COLO668 (cell line): Measurements from ENCODE around the gene CFAP20DC.
"Not testable (repeated sequence)": the region's sequence is repeated elsewhere in the genome, so short reads cannot be mapped to it uniquely, and the experiment has no call there.

Experiments
- DNase-seq: peaks from one replicate; lab custom pipeline; 2025; ENCODE audit not compliant: unreplicated experiment; lab: John Stamatoyannopoulos, UW

CFAP20DC gene

GRCh38 chr3:59049671-59050331 is at the start of gene CFAP20DC:
CFAP20DC (minus strand) TSS chr3:59050025; CDS start chr3:59049631, 394 bp downstream.
- peak; percentile 96 for DNase-seq

GRCh38 chr3:59098516-59098915 is 48.7 kb upstream of the CFAP20DC start:
- not testable (repeated sequence) for DNase-seq

GRCh38 chr3:59094446-59094845 is 44.6 kb upstream of the CFAP20DC start:
- no peak for DNase-seq

GRCh38 chr3:59093521-59093920 is 43.7 kb upstream of the CFAP20DC start:
- no peak for DNase-seq

- no peak for DNase-seq
Observed at GRCh38 chr3:59088761-59089160, 38.9 kb upstream of the CFAP20DC start.

- no peak for DNase-seq
Observed at GRCh38 chr3:59085976-59086375, 36.2 kb upstream of the CFAP20DC start.

- no peak for DNase-seq
Observed at GRCh38 chr3:59084583-59084982, 34.8 kb upstream of the CFAP20DC start.

- DNase-seq, result no peak
Observed at GRCh38 chr3:59082106-59082505, 32.3 kb upstream of the CFAP20DC start.

GRCh38 chr3:59081071-59081470 is 31.2 kb upstream of the CFAP20DC start:
- DNase-seq, result no peak

GRCh38 chr3:59079962-59080361 is 30.1 kb upstream of the CFAP20DC start:
- DNase-seq, result no peak

GRCh38 chr3:59074764-59075163 is 24.9 kb upstream of the CFAP20DC start:
- DNase-seq, result no peak

GRCh38 chr3:59072681-59073080 is 22.9 kb upstream of the CFAP20DC start:
- DNase-seq, result no peak

- no peak for DNase-seq
Observed at GRCh38 chr3:59069838-59070237, 20.0 kb upstream of the CFAP20DC start.

- DNase-seq, result no peak
Observed at GRCh38 chr3:59065240-59065639, 15.4 kb upstream of the CFAP20DC start.

- DNase-seq, result no peak
Observed at GRCh38 chr3:59064728-59065127, 14.9 kb upstream of the CFAP20DC start.

- DNase-seq, result no peak
Observed at GRCh38 chr3:59064276-59064675, 14.5 kb upstream of the CFAP20DC start.

- no peak for DNase-seq
Observed at GRCh38 chr3:59056706-59057105, 6.9 kb upstream of the CFAP20DC start.

- peak; percentile 7 for DNase-seq
Observed at GRCh38 chr3:59052803-59053411, 3.1 kb upstream of the CFAP20DC start.

GRCh38 chr3:59050811-59051414 is 1.1 kb upstream of the CFAP20DC start:
- DNase-seq, result not testable (repeated sequence)

- DNase-seq, result peak; percentile 2
Observed at GRCh38 chr3:59046839-59047238, 3.0 kb downstream of the CFAP20DC start.

- DNase-seq, result peak; percentile 32
Observed at GRCh38 chr3:59043391-59043790, 6.4 kb downstream of the CFAP20DC start.

GRCh38 chr3:59040902-59041301 is 8.9 kb downstream of the CFAP20DC start:
- DNase-seq, result no peak
